OCI-M2 (cell line): Measurements from ENCODE around the gene TACC3.

ENCODE experiments used
- DNase-seq: peaks from one replicate; lab custom pipeline; 2025; ENCODE audit not compliant: unreplicated experiment; lab: John Stamatoyannopoulos, UW

The TACC3 gene

DNA sequence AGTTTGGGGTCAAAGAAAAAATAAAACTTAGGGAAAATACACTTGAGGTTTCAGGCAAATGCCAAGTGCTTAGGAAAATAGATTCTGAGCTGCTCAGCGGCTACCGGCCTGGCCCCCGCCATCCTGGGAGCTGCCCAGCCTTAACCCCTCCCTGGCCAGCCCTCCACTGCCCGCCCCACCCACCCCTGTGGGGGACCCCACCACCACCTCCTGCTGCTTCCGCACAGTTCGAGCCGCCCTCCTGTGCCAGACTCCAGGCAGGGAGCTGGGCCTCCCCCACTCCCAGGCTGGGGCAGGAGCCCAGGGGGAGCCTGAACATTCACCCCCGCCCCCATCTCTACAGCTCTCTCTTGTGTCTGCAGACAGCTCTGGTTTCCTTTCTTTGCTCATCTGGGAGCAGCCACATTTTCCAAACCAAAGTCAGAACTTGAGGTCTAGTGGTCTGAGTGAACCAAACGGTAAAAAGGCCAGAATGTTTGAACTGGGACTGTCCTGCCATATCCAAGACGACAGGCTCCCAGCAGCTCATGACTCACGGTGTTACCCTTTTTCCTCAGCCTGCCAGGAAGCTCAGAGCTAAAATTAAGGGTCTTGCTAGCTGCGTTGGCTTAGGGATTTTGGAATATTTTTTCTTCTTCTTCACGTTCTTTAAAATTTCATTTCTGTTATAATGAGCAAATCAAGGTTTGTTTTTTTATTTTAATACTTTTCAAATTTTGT lies 67.1 kb downstream of the TACC3 start:
- DNase-seq: no peak

DNA sequence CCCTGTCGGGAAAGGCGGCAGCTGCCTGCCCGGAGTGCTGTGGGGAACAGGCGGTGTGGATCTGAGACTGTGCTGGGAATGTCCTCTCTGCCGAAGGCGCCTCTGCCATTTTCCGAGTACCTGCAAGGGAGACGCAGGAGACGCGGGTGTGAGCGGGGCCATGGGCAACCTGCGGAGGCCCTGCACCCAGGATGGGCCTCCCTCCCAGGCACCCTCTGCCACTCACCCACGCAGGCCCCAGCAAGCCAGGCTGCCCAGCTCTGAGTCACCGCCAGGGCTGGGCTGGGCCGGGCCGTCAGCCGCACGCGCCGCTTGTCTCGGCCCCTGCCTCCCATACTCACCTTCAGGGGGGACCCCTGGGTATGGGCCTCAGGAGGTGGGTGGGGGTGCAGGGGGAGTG lies 68.2 kb downstream of the TACC3 start:
- DNase-seq: no peak

DNA sequence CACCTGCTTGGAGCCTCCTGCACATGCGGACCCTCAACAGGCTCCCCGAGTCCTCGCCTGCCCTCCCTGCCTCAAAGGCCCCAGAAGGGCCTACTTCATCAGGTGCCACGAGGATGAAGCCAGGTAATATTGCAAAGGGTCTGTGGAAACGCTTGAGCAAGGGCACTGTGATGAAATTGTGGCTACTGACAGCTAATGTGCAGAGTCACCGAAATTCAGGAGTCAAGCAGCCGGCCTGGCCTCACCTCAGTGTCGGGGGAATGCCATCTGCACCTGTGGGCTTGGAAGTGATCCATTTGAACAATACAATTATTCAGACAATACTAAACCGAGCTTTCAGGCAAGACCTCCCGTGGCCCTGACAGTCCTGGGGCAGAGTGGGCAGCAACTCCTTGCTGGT lies 68.7 kb downstream of the TACC3 start:
- no peak for DNase-seq

DNA sequence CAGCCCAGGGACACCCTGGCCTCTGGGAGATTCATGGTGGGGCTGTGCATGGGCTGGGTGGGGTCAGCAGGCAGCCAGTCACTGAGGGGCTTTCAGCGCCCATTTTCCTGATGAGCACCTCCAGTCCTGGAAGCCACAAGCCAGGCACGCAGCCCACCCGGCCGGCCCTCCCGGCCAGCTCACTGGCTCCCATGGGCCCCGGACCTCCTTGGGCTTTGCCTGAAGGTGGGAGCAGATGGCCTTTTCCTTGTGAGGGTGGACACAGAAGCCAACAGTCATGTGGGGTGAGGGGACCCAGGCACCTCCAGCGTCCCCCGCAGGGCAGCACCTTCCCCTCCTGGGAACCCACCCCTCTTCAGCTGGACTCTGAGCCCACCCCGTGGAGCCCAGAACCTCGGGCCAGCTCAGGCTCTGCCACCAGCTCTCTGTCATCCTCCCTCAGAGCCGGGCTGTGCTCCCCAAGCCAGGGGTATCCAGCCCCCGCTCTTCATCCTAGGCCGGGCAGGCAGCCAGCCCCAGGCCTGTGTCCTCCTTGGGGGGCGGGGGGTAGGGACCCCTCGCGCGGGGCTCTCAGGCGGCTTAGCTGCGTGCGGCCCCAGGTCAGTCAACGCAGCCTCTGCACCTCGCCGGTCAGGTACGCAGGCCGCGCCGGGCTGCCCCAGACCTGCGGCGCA lies 71.0 kb downstream of the TACC3 start:
- DNase-seq: no peak

DNA sequence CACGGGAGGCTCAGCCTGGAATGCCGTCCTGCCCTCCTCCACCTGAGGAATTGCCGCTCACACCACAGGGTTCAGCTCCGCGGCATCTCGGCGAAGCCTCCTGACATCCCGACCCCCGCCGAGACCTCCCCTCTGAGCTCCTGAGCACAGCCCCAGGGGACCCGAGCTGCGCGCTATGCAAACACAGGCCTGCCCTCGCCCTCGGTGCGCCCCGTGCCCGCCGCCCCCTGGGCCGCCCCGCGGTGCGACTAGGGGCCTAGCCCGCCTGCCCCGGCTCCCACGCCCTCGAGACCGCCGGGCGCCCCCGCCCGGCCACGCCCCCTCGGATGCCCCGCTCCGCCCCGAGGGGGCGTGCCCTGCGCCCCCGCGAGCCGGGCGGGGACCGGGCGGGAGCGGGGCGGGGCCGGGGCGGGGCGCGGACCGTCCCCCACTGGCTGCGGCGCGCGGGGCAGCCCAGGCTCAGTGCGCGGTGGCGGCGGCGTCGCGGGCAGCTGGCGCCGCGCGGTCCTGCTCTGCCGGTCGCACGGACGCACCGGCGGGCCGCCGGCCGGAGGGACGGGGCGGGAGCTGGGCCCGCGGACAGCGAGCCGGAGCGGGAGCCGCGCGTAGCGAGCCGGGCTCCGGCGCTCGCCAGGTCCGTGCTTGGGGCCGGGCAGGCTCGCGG lies 71.6 kb downstream of the TACC3 start, which contains the start of gene FGFR3:
FGFR3 (plus strand) TSS at position 462 of the 664 bp plus-strand sequence. CDS start 642 bp downstream, outside the sequence.
- no peak for DNase-seq

DNA sequence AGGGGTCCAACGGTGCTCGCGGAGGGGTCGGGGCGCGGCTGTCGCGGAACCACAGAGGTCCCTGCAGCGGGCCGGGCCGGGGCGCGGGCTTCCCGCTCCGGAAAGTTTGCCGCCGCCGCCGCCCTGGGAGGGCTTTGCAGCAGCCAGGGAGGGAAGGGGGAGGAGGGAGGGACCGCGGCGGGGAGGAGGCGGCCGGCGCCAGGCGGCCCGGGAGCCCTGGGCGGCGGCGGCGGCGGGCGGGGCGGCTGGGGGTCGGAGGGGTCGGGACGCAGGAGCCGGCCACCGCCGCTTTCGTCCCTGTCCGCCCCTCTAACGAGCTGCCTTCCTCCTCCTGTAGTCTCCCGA lies 72.1 kb downstream of the TACC3 start:
- no peak for DNase-seq

DNA sequence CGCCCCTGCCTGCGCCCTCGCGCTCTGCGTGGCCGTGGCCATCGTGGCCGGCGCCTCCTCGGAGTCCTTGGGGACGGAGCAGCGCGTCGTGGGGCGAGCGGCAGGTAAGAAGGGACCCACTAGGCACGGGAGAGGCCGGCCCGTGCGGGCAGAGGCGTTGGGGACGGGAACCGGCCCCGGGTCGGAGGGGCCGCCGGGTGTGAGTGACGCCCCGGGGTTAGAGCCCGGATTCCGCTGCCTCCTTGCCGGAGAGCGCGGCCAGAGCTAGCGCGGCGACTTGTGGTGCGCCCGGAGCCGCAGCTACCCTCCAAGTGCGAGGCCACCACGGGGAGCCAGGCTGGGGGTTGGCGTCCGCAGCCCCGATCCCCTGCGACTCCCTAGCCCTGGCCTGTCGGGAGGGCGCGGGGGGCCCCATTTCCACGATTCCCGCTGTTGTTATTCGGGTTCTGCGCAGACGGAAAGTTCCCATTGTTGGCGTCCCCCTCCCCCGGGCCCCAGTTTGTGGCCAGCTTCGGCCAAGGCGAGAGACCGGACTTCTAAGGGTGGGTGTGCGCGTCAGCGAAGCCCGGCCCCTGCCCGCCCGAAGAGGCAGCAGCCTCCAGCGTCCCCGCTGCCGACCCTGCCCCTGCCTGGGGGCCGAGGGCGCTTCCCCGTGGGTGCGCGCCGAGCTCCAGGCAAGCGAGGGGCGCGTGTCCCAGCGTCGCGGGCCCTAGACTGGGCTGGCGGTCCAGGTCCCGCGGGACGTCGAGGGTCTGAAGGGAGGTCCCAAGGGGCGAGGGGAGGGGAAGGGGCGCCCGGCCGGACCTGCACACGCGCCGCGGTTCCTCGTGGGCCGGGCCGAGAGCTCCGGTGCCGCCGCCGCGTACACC lies 72.9 kb downstream of the TACC3 start:
- no peak for DNase-seq
